Esophagus squamous epithelium (tissue), 4 donors: ENCODE results near the gene MNT.

ENCODE experiments used
- CTCF ChIP-seq, 6 experiments: fragments of 450-650 bp in 4 of 6; fragments of 200-600 bp in 2 of 6; sonication (generic) in 2 of 6; IDR thresholded peaks; one replicate each; pipeline ENCODE4 v1.5.1; 2016 to 2019; ENCODE audit warnings: antibody characterized with exemption in 6 of 6, mild to moderate bottlenecking in 4 of 6, moderate library complexity in 4 of 6
- POLR2A ChIP-seq, 4 donors: fragments of 450-650 bp; IDR thresholded peaks; one replicate each; pipeline ENCODE4 v1.6.1; 2017; ENCODE audit warnings: antibody characterized with exemption in 4 of 4, mild to moderate bottlenecking in 4 of 4, moderate library complexity in 3 of 4

- TF ChIP-seq POLR2A (IDR thresholded peaks at IDR 0.05) (no peak), CTCF (IDR thresholded peaks at IDR 0.05) (no peak)
Measured at GRCh38 chr17:2394775-2395201, 6.1 kb downstream of the MNT start.
